ENCODE results near the gene MN1.
A peak's percentile ranks its signal among the peaks of the same experiment; 100 is the strongest.

The MN1 gene

GRCh38 chr22:27752771-27753170 lies 48.8 kb downstream of the MN1 start:
- Histone ChIP-seq H4K8ac (ENCODE audit: low read depth, low read length) (no peak overlapping the region), H2AK5ac (ENCODE audit: low read length) (no peak overlapping the region), H3K79me1 (ENCODE audit: low read length) (no peaks in the 10 kb centered on the region), H3K4me3 (ENCODE audit: low read length) (no peak overlapping the region), H3K36me3 (ENCODE audit: control insufficient read depth, insufficient read depth, low read length) (no peaks in the 10 kb centered on the region), H3K4ac (ENCODE audit: low read depth, low read length) (no peak overlapping the region), H3K56ac (ENCODE audit: low read length) (no peak overlapping the region), H2BK5ac (ENCODE audit: low read length) (no peak overlapping the region), H3K4me1 (ENCODE audit: control insufficient read depth, low read depth, low read length) (peaks cover 7% of the 10 kb centered on the region), H2BK120ac (ENCODE audit: low read depth, low read length) (no peak overlapping the region), H3K18ac (ENCODE audit: low read length) (no peak overlapping the region), H3K27me3 (ENCODE audit: insufficient read depth, low read length, poor library complexity) (no peaks in the 10 kb centered on the region), H3K27ac (ENCODE audit: low read depth, low read length) (no peak overlapping the region), H3K9ac (ENCODE audit: low read length) (no peak overlapping the region), H3K23ac (ENCODE audit: low read length) (no peak overlapping the region), H4K5ac (ENCODE audit: low read length) (no peak overlapping the region), H3K79me2 (ENCODE audit: control insufficient read depth, insufficient read depth, low read length) (no peaks in the 10 kb centered on the region), H3K4me2 (ENCODE audit: low read length) (no peak overlapping the region), H2BK15ac (replicated peaks; ENCODE audit: low read depth) (no peak overlapping the region)
- WGBS (ENCODE audit: extremely low coverage, insufficient coverage, low lambda C conversion rate), result no CpG with 5 or more reads among the region's 4 CpGs
- no peak for DNase-seq

GRCh38 chr22:27752141-27752540 lies 49.4 kb downstream of the MN1 start:
- no peak overlapping the region for H3K9ac ChIP-seq (ENCODE audit: low read length)
- no peak overlapping the region for H3K27ac ChIP-seq (ENCODE audit: low read depth, low read length)
- no peaks in the 10 kb centered on the region for H3K79me2 ChIP-seq (ENCODE audit: control insufficient read depth, insufficient read depth, low read length)
- H2BK15ac ChIP-seq (replicated peaks; ENCODE audit: low read depth), result no peak overlapping the region
- no peak overlapping the region for H2BK5ac ChIP-seq (ENCODE audit: low read length)
- H3K4ac ChIP-seq (ENCODE audit: low read depth, low read length), result no peak overlapping the region
- H4K8ac ChIP-seq (ENCODE audit: low read depth, low read length), result no peak overlapping the region
- no peak overlapping the region for H3K4me2 ChIP-seq (ENCODE audit: low read length)
- no CpG with 5 or more reads among the region's 5 CpGs for WGBS (ENCODE audit: extremely low coverage, insufficient coverage, low lambda C conversion rate)
- H3K4me1 ChIP-seq (ENCODE audit: control insufficient read depth, low read depth, low read length), result peaks cover 7% of the 10 kb centered on the region
- no peak overlapping the region for H3K56ac ChIP-seq (ENCODE audit: low read length)
- H3K18ac ChIP-seq (ENCODE audit: low read length), result no peak overlapping the region
- DNase-seq, result no peak
- no peak overlapping the region for H2AK5ac ChIP-seq (ENCODE audit: low read length)
- no peaks in the 10 kb centered on the region for H3K79me1 ChIP-seq (ENCODE audit: low read length)
- H3K36me3 ChIP-seq (ENCODE audit: control insufficient read depth, insufficient read depth, low read length), result no peaks in the 10 kb centered on the region
- no peak overlapping the region for H4K5ac ChIP-seq (ENCODE audit: low read length)
- H3K23ac ChIP-seq (ENCODE audit: low read length), result no peak overlapping the region
- H3K27me3 ChIP-seq (ENCODE audit: insufficient read depth, low read length, poor library complexity), result no peaks in the 10 kb centered on the region
- H3K4me3 ChIP-seq (ENCODE audit: low read length), result no peak overlapping the region
- H2BK120ac ChIP-seq (ENCODE audit: low read depth, low read length), result no peak overlapping the region

DNA sequence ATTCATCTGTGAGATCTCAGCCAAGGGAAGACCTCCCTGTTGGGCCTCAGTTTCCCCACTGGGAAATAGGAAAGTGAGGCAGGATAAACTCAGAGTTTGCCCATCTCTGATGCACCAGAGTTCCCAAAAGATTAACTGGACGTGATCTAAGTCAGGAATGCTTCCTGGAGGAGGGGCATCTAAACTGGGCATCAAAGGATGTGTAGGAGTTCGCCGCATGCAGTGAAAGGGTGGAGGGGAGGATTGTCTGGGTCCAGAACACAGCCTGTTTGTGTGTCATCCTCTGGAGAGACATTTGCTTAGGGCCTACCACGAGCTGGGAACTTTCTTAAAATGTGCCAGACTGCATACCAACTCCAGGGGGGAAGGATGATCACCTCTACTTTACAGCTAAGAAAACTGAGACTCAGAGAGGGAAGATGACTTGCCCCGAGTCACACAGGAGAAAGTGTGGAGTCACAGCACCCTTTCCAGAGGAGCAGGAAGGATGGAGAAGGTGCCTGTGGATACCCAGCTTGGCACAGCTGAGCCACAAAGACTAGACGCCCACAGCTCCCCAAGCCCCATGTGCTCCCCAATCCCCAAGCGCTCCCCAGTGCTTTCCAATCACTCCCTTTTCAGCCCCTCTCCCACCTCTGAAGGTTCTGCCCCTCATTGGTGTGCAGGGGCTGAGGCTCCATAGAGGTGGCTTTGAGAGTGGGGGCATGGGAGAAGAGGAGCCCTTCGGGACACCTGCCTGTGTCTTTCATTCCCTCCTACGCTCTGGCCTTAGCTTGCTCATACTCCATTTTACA lies 50.1 kb downstream of the MN1 start:
- Histone ChIP-seq H3K9ac (ENCODE audit: low read length) (no peak overlapping the region), H4K5ac (ENCODE audit: low read length) (no peak overlapping the region), H2BK5ac (ENCODE audit: low read length) (no peak overlapping the region), H3K36me3 (ENCODE audit: control insufficient read depth, insufficient read depth, low read length) (no peaks in the 10 kb centered on the region), H3K4me2 (ENCODE audit: low read length) (no peak overlapping the region), H3K79me2 (ENCODE audit: control insufficient read depth, insufficient read depth, low read length) (no peaks in the 10 kb centered on the region), H3K4ac (ENCODE audit: low read depth, low read length) (no peak overlapping the region), H3K18ac (ENCODE audit: low read length) (no peak overlapping the region), H4K8ac (ENCODE audit: low read depth, low read length) (no peak overlapping the region), H3K4me1 (ENCODE audit: control insufficient read depth, low read depth, low read length) (peaks cover 7% of the 10 kb centered on the region), H3K79me1 (ENCODE audit: low read length) (no peaks in the 10 kb centered on the region), H2AK5ac (ENCODE audit: low read length) (no peak overlapping the region), H2BK120ac (ENCODE audit: low read depth, low read length) (no peak overlapping the region), H2BK15ac (replicated peaks; ENCODE audit: low read depth) (no peak overlapping the region), H3K27ac (ENCODE audit: low read depth, low read length) (no peak overlapping the region), H3K27me3 (ENCODE audit: insufficient read depth, low read length, poor library complexity) (no peaks in the 10 kb centered on the region), H3K23ac (ENCODE audit: low read length) (no peak overlapping the region), H3K4me3 (ENCODE audit: low read length) (no peak overlapping the region), H3K56ac (ENCODE audit: low read length) (no peak overlapping the region)
- DNase-seq, result no peak
- no CpG with 5 or more reads among the region's 9 CpGs for WGBS (ENCODE audit: extremely low coverage, insufficient coverage, low lambda C conversion rate)

DNA sequence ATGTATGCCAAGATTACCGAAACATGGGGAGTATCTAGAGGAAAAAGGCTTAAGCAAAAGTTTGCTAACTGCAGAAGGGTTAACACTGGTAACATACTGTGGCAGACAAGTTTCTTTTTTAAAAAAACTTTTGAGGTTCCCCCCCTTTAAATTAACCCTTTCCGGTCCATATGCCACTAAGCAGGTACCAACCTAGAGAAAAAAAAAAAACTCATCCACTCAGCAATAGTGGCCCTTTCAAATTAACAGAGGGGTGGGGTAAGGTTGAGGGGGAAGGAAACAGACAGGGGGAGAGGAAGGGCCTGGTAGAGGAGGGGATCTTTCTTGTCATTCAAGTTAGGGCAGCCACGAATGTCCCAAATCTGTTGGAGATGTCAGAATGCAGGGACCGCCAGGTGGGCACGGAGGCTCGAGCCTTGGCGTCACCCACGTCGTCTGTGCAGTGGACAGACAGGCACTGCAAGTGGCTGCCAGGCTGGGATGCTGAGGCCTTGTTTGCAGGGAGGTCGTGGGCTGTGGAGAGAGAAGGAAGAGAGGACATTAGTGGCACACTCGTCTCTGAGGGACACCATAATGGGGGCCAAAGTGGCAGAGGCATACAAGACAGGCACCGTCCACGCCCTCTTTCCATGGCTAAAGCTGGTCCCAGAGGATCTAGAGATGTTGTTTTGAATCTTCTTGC lies 50.8 kb downstream of the MN1 start:
- no peak overlapping the region for H2BK5ac ChIP-seq (ENCODE audit: low read length)
- no peak overlapping the region for H4K5ac ChIP-seq (ENCODE audit: low read length)
- H3K27ac ChIP-seq (ENCODE audit: low read depth, low read length), result no peak overlapping the region
- no peak overlapping the region for H2BK15ac ChIP-seq (replicated peaks; ENCODE audit: low read depth)
- no peak overlapping the region for H3K4me3 ChIP-seq (ENCODE audit: low read length)
- no peak overlapping the region for H3K4me2 ChIP-seq (ENCODE audit: low read length)
- no peak overlapping the region for H3K4ac ChIP-seq (ENCODE audit: low read depth, low read length)
- no peak overlapping the region for H3K23ac ChIP-seq (ENCODE audit: low read length)
- H2BK120ac ChIP-seq (ENCODE audit: low read depth, low read length), result no peak overlapping the region
- no peaks in the 10 kb centered on the region for H3K79me1 ChIP-seq (ENCODE audit: low read length)
- H3K56ac ChIP-seq (ENCODE audit: low read length), result no peak overlapping the region
- no peak for DNase-seq
- no peak overlapping the region for H3K18ac ChIP-seq (ENCODE audit: low read length)
- H4K8ac ChIP-seq (ENCODE audit: low read depth, low read length), result no peak overlapping the region
- H3K36me3 ChIP-seq (ENCODE audit: control insufficient read depth, insufficient read depth, low read length), result no peaks in the 10 kb centered on the region
- H3K27me3 ChIP-seq (ENCODE audit: insufficient read depth, low read length, poor library complexity), result no peaks in the 10 kb centered on the region
- WGBS (ENCODE audit: extremely low coverage, insufficient coverage, low lambda C conversion rate), result no CpG with 5 or more reads among the region's 13 CpGs
- no peak overlapping the region for H2AK5ac ChIP-seq (ENCODE audit: low read length)
- H3K4me1 ChIP-seq (ENCODE audit: control insufficient read depth, low read depth, low read length), result peaks cover 7% of the 10 kb centered on the region
- H3K9ac ChIP-seq (ENCODE audit: low read length), result no peak overlapping the region
- H3K79me2 ChIP-seq (ENCODE audit: control insufficient read depth, insufficient read depth, low read length), result no peaks in the 10 kb centered on the region

- Histone ChIP-seq H4K5ac (ENCODE audit: low read length) (no peak overlapping the region), H2BK5ac (ENCODE audit: low read length) (no peak overlapping the region), H3K79me1 (ENCODE audit: low read length) (no peaks in the 10 kb centered on the region), H3K4ac (ENCODE audit: low read depth, low read length) (no peak overlapping the region), H3K18ac (ENCODE audit: low read length) (no peak overlapping the region), H4K8ac (ENCODE audit: low read depth, low read length) (no peak overlapping the region), H3K4me1 (ENCODE audit: control insufficient read depth, low read depth, low read length) (peaks cover 11% of the 10 kb centered on the region), H2BK120ac (ENCODE audit: low read depth, low read length) (no peak overlapping the region), H3K56ac (ENCODE audit: low read length) (peak overlapping the region; percentile 6), H2BK15ac (replicated peaks; ENCODE audit: low read depth) (no peak overlapping the region), H3K4me2 (ENCODE audit: low read length) (no peak overlapping the region), H3K27me3 (ENCODE audit: insufficient read depth, low read length, poor library complexity) (no peaks in the 10 kb centered on the region), H2AK5ac (ENCODE audit: low read length) (no peak overlapping the region), H3K9ac (ENCODE audit: low read length) (no peak overlapping the region), H3K23ac (ENCODE audit: low read length) (no peak overlapping the region), H3K4me3 (ENCODE audit: low read length) (no peak overlapping the region), H3K27ac (ENCODE audit: low read depth, low read length) (no peak overlapping the region), H3K79me2 (ENCODE audit: control insufficient read depth, insufficient read depth, low read length) (no peaks in the 10 kb centered on the region), H3K36me3 (ENCODE audit: control insufficient read depth, insufficient read depth, low read length) (no peaks in the 10 kb centered on the region)
- DNase-seq, result peak; percentile 68
- WGBS (ENCODE audit: extremely low coverage, insufficient coverage, low lambda C conversion rate), result no CpG with 5 or more reads among the region's 11 CpGs
These were observed 51.8 kb downstream of the MN1 start for GRCh38 chr22:27749597-27750225.
